Epithelial cell of umbilical artery (primary cell): ENCODE measurements around the gene OR5K4. TPM values are rescaled to one million over a fixed set of nuclear protein-coding genes. Genes with fewer than 3 reads are reported as not detected.

Source experiments
- total RNA-seq: library from RNA; depleted of rRNA; stranded (reverse); fragments of >200 nt; gene quantifications from 2 replicates; pipeline ENCODE4 v1.2.3, GENCODE V29; 2014

The OR5K4 gene, protein sequence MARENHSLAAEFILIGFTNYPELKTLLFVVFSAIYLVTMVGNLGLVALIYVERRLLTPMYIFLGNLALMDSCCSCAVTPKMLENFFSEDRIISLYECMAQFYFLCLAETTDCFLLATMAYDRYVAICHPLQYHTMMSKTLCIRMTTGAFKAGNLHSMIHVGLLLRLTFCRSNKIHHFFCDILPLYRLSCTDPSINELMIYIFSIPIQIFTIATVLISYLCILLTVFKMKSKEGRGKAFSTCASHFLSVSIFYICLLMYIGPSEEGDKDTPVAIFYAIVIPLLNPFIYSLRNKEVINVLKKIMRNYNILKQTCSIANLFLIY
- not detected in 2 replicates for total RNA-seq

DNA sequence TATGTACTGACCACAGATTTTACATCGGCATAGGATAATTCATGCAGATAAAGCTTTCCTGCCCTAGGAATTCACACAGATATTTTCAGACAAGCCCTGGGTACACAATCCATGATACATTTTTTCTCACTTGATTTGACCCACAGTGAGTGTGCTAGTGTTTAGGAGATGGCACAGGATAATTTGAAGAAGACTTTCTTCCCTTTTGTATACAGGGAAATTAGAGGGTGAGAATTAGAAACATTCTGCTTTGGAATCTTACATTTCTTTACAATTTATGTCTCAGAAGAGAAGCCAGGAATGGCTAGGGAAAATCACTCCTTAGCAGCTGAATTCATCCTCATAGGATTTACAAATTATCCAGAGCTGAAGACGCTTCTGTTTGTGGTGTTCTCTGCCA lies at the start of gene OR5K4:
Gene OR5K4, plus strand, starts transcription at position 301 of the 400 bp plus-strand sequence. Its CDS starts 0 bp downstream, at position 301.

GRCh38 chr3:98390366-98390765 lies 36.7 kb downstream of the OR5K4 start, which contains the start of gene OR5K3:
Gene OR5K3, plus strand, starts transcription at chr3:98390666. Its CDS starts 0 bp downstream, at chr3:98390666.

Other genes with a start within 250 kb of the OR5K4 start
- gene OR5H1, start 223.1 kb upstream of the OR5K4 start, total RNA-seq = not detected in 2 replicates
- not detected in 2 replicates for gene OR5H14, start 206.4 kb upstream of the OR5K4 start, total RNA-seq
- not detected in 2 replicates for gene OR5H15, start 187.2 kb upstream of the OR5K4 start, total RNA-seq
- not detected in 2 replicates for gene OR5H6, start 89.6 kb upstream of the OR5K4 start, total RNA-seq
- not detected in 2 replicates for gene OR5H2, start 71.3 kb upstream of the OR5K4 start, total RNA-seq
- gene OR5K3, start 36.8 kb downstream of the OR5K4 start, total RNA-seq = not detected in 2 replicates
- gene OR5K1, start 109.3 kb downstream of the OR5K4 start, total RNA-seq = not detected in 2 replicates
- not detected in 2 replicates for gene OR5K2, start 143.8 kb downstream of the OR5K4 start, total RNA-seq
- gene CLDND1, start 169.0 kb downstream of the OR5K4 start, total RNA-seq = 151 and 176 TPM in 2 replicates
- not detected in 2 replicates for gene GPR15, start 178.1 kb downstream of the OR5K4 start, total RNA-seq
- gene CPOX, start 239.8 kb downstream of the OR5K4 start, total RNA-seq = 30.5 and 35.0 TPM in 2 replicates